Ishikawa (cell line): ENCODE data around the gene GPX8.

ENCODE experiments used
- EGR1 ChIP-seq: IDR thresholded peaks from 2 replicates; pipeline ENCODE4 v1.6.1; 2012
- EP300 ChIP-seq: IDR thresholded peaks from 2 replicates; pipeline ENCODE4 v1.6.1; 2012; ENCODE audit warnings: borderline replicate concordance
- RAD21 ChIP-seq: IDR thresholded peaks from 2 replicates; pipeline ENCODE4 v1.6.1; 2012; ENCODE audit warnings: low read depth
- TF ChIP-seq, protein P1 (sequence below): IDR thresholded peaks from 2 replicates; pipeline ENCODE4 v1.6.1; 2012
- TF ChIP-seq, protein P2 (sequence below): IDR thresholded peaks from 2 replicates; pipeline ENCODE4 v1.6.1; 2012; ENCODE audit warnings: low read depth, mild to moderate bottlenecking

DNA sequence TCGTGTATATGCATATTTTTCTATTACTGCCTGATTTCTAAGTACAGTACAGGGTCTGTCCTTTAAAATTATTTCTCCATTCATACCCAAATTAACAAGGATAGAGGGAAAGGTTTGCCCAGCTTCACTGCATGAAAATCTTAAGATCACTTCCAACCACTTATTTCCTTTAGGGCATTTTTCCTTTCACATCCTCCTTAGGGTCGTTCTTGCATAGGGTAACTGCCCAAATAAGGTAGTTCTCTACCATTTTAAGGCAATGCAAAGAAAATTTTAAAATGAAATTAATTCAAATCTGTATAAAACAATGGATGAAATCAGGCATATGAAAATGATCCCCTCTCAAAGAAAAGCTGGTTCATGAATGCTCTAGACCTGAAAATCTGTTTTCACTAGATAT, 17.1 kb downstream of the GPX8 start:
- TF ChIP-seq, protein P1, sequence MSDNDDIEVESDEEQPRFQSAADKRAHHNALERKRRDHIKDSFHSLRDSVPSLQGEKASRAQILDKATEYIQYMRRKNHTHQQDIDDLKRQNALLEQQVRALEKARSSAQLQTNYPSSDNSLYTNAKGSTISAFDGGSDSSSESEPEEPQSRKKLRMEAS = no peak
- TF ChIP-seq, protein P2, sequence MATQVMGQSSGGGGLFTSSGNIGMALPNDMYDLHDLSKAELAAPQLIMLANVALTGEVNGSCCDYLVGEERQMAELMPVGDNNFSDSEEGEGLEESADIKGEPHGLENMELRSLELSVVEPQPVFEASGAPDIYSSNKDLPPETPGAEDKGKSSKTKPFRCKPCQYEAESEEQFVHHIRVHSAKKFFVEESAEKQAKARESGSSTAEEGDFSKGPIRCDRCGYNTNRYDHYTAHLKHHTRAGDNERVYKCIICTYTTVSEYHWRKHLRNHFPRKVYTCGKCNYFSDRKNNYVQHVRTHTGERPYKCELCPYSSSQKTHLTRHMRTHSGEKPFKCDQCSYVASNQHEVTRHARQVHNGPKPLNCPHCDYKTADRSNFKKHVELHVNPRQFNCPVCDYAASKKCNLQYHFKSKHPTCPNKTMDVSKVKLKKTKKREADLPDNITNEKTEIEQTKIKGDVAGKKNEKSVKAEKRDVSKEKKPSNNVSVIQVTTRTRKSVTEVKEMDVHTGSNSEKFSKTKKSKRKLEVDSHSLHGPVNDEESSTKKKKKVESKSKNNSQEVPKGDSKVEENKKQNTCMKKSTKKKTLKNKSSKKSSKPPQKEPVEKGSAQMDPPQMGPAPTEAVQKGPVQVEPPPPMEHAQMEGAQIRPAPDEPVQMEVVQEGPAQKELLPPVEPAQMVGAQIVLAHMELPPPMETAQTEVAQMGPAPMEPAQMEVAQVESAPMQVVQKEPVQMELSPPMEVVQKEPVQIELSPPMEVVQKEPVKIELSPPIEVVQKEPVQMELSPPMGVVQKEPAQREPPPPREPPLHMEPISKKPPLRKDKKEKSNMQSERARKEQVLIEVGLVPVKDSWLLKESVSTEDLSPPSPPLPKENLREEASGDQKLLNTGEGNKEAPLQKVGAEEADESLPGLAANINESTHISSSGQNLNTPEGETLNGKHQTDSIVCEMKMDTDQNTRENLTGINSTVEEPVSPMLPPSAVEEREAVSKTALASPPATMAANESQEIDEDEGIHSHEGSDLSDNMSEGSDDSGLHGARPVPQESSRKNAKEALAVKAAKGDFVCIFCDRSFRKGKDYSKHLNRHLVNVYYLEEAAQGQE = no peak
- TF ChIP-seq EP300 = no peak
- no peak for TF ChIP-seq EGR1
- TF ChIP-seq RAD21 = no peak
